GM23248 (cell line): ENCODE data around the gene PDPK1. TPM values are rescaled to one million over a fixed set of nuclear protein-coding genes. Genes with fewer than 3 reads are reported as not detected.

Source experiments
- DNase-seq: peaks from one replicate; pipeline ENCODE4 v3.0.0-alpha.2; 2015
- H2AFZ ChIP-seq: fragments of 200-600 bp; sonication (generic); 2 replicates; pipeline ENCODE4 v1.6.1; 2016; ENCODE audit warnings: antibody characterized with exemption
- H3F3A ChIP-seq: fragments of 200-600 bp; sonication (generic); 2 replicates; pipeline ENCODE4 v1.6.1; 2016; ENCODE audit warnings: mild to moderate bottlenecking, antibody characterized with exemption, mixed run types; ENCODE audit not compliant: insufficient read depth
- H3K27ac ChIP-seq: fragments of 200-600 bp; sonication (generic); 2 replicates; pipeline ENCODE4 v1.5.1; 2016; ENCODE audit warnings: mild to moderate bottlenecking
- H3K27me3 ChIP-seq: fragments of 200-600 bp; sonication (generic); replicated peaks from 2 replicates; pipeline ENCODE4 v1.6.1; 2016; ENCODE audit warnings: mild to moderate bottlenecking; ENCODE audit not compliant: insufficient read depth
- H3K36me3 ChIP-seq: fragments of 200-600 bp; sonication (generic); 2 replicates; pipeline ENCODE4 v1.6.1; 2016; ENCODE audit warnings: low read depth, mild to moderate bottlenecking
- H3K4me1 ChIP-seq: fragments of 200-600 bp; sonication (generic); 2 replicates; pipeline ENCODE4 v1.6.1; 2016; ENCODE audit warnings: mild to moderate bottlenecking; ENCODE audit not compliant: insufficient read depth
- H3K4me2 ChIP-seq: fragments of 200-600 bp; sonication (generic); one replicate; pipeline ENCODE4 v1.6.1; 2016; ENCODE audit warnings: mild to moderate bottlenecking; ENCODE audit not compliant: unreplicated experiment
- H3K4me3 ChIP-seq: fragments of 200-600 bp; sonication (generic); 2 replicates; pipeline ENCODE4 v1.5.1; 2016; ENCODE audit warnings: mild to moderate bottlenecking
- H3K79me2 ChIP-seq: fragments of 200-600 bp; sonication (generic); 2 replicates; pipeline ENCODE4 v1.6.1; 2016; ENCODE audit warnings: mild to moderate bottlenecking; ENCODE audit not compliant: insufficient read depth
- H3K9ac ChIP-seq: fragments of 200-600 bp; sonication (generic); 2 replicates; pipeline ENCODE4 v1.6.1; 2016; ENCODE audit warnings: mild to moderate bottlenecking
- H3K9me2 ChIP-seq: fragments of 200-600 bp; sonication (generic); 2 replicates; pipeline ENCODE4 v1.6.1; 2016; ENCODE audit warnings: mixed run types, mild to moderate bottlenecking, moderate library complexity; ENCODE audit not compliant: insufficient read depth
- H3K9me3 ChIP-seq: fragments of 200-600 bp; sonication (generic); one replicate; pipeline ENCODE4 v1.6.1; 2017; ENCODE audit warnings: low read depth
- H4K20me1 ChIP-seq: fragments of 200-600 bp; sonication (generic); 2 replicates; pipeline ENCODE4 v1.6.0; 2016; ENCODE audit not compliant: insufficient read depth
- EZH2 ChIP-seq: fragments of 200-600 bp; sonication (generic); IDR thresholded peaks from 2 replicates; pipeline ENCODE4 v1.6.1; 2018; ENCODE audit warnings: antibody characterized with exemption, mild to moderate bottlenecking; ENCODE audit not compliant: insufficient read depth, poor library complexity, severe bottlenecking
- EZH2phosphoT487 ChIP-seq: fragments of 200-600 bp; sonication (generic); IDR thresholded peaks from 2 replicates; pipeline ENCODE4 v1.6.1; 2018; ENCODE audit warnings: antibody characterized with exemption, moderate library complexity, mild to moderate bottlenecking, low read depth; ENCODE audit not compliant: insufficient read depth
- WGBS, 2 experiments: methylation state at CpG; one replicate each; pipeline ENCODE4 v1.1.6; 2015 to 2017; ENCODE audit warnings: low lambda C conversion rate in 2 of 2, low coverage in 1 of 2; ENCODE audit errors: missing lambda C conversion rate in 2 of 2; 5-methylcytosine and 5-hydroxymethylcytosine counted together
- in situ Hi-C: fragments of 300-500 bp; cut with MboI; formaldehyde crosslinking; loops from 2 replicates; pipeline ENCODE4 v1.15.0; 2020
- polyA plus RNA-seq: library from polyadenylated mRNA; unstranded; fragments of >200 nt; fragmentation: Nextera tagmentation; extraction: Ambion mirVana; gene quantifications from 2 replicates; pipeline ENCODE4 v1.2.1, GENCODE V29; 2016
- total RNA-seq: library from RNA; depleted of rRNA; stranded (reverse); fragments of >200 nt; shearing (Covaris generic); gene quantifications from 2 replicates; pipeline ENCODE4 v1.2.3, GENCODE V29; 2014

The PDPK1 gene
- total and polyA plus RNA-seq, 2 experiments from 2014 or later: 21.6 to 28.1 TPM

DNA sequence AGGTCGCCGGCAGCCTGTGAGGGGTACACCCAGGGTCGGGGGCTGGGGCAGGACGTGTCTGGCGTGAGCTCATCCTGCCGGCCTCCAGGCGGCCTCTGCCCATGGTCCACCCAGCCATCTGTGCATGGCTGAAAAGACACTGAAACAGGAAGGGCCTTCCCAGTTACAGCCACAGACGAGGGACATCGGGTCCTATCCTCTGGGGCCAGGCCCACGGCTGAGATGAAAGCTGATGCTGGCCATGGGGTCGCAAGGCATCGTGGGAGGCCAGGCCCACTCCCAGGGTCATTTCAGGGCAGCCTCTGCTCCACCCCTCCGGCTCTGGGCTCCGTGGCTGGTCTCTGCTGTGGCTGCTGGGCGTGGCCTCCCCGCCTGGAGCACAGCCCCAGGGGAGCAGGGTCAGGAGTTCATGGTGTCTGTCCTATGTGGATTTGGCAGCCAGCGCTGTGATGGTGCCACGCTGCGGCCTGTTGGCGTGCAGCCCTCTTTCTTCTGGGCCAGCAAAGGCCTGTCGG is 40.6 kb upstream of the PDPK1 start:
- H3K27ac ChIP-seq: no peak overlapping the region
- TF ChIP-seq EZH2phosphoT487 (no peak), EZH2 (no peak)
- no peak overlapping the region for H2AFZ ChIP-seq
- H3K36me3 ChIP-seq: no peaks in the 10 kb centered on the region
- no peaks in the 10 kb centered on the region for H3K9me2 ChIP-seq
- no peak overlapping the region for H3K4me2 ChIP-seq
- H3K9ac ChIP-seq: no peak overlapping the region
- peak; percentile 55 for DNase-seq
- WGBS, 2 experiments: 32 to 35% methylated on average over 21 of the region's 21 CpGs
- H3K4me1 ChIP-seq: peaks cover 6% of the 10 kb centered on the region; the same call in 1 of the 2 replicates
- in situ Hi-C loops: no loop called here
- H3K79me2 ChIP-seq: no peaks in the 10 kb centered on the region; the same call in 1 of the 2 replicates
- no peaks in the 10 kb centered on the region for H4K20me1 ChIP-seq
- no peaks in the 10 kb centered on the region for H3F3A ChIP-seq
- H3K9me3 ChIP-seq: no peaks in the 10 kb centered on the region
- no peaks in the 10 kb centered on the region for H3K27me3 ChIP-seq
- H3K4me3 ChIP-seq: no peak overlapping the region

DNA sequence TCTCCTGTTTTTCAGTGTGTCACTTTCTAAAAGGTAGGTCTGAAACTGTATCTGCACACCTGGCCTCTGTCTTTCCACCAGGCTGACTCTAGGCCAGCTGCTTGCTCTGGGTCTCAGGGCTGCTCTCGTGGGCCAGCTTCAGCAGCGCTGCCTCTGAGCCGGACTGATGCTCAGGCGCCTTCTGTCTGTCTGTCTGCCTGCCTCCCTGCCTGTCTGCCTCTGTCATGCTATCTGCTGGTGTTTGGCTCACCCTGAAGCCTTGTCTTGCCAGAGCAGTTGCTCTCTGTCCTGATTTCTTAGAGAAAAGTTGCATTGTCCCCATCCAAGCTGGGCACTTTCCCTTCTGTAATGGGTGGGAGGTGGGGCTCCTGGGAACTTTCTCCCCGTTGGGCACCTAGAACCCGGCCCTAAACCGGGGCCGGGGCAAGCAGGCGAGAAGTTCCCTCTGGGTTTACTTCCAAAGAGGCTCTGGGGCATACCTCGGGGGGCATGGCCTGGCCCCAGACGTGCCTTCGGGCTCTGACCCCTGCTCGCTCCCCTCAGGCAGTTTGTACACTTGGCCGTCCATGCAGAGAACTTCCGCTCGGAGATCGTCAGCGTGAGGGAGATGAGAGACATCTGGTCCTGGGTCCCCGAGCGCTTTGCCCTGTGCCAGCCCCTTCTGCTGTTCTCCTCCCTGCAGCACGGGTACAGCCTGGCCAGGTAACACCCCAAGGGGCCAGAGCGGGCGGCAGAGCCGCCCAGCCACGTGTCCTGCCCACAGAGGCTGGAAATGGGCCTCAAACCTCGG is 39.9 kb upstream of the PDPK1 start:
- no peaks in the 10 kb centered on the region for H3K36me3 ChIP-seq
- H3K4me1 ChIP-seq: peaks cover 8% of the 10 kb centered on the region
- no peak overlapping the region for H3K27ac ChIP-seq
- in situ Hi-C loops: no loop called here
- no peak for DNase-seq
- 86 to 87% methylated on average over 26 of the region's 26 CpGs for WGBS, 2 experiments
- no peaks in the 10 kb centered on the region for H4K20me1 ChIP-seq
- H3K4me2 ChIP-seq: no peak overlapping the region
- no peak overlapping the region for H3K4me3 ChIP-seq
- no peaks in the 10 kb centered on the region for H3F3A ChIP-seq
- H3K9me3 ChIP-seq: no peaks in the 10 kb centered on the region
- H3K9me2 ChIP-seq: no peaks in the 10 kb centered on the region
- no peak overlapping the region for H2AFZ ChIP-seq
- H3K79me2 ChIP-seq: no peaks in the 10 kb centered on the region; the same call in 1 of the 2 replicates
- no peak overlapping the region for H3K9ac ChIP-seq
- TF ChIP-seq EZH2 (no peak), EZH2phosphoT487 (no peak)
- H3K27me3 ChIP-seq: no peaks in the 10 kb centered on the region

DNA sequence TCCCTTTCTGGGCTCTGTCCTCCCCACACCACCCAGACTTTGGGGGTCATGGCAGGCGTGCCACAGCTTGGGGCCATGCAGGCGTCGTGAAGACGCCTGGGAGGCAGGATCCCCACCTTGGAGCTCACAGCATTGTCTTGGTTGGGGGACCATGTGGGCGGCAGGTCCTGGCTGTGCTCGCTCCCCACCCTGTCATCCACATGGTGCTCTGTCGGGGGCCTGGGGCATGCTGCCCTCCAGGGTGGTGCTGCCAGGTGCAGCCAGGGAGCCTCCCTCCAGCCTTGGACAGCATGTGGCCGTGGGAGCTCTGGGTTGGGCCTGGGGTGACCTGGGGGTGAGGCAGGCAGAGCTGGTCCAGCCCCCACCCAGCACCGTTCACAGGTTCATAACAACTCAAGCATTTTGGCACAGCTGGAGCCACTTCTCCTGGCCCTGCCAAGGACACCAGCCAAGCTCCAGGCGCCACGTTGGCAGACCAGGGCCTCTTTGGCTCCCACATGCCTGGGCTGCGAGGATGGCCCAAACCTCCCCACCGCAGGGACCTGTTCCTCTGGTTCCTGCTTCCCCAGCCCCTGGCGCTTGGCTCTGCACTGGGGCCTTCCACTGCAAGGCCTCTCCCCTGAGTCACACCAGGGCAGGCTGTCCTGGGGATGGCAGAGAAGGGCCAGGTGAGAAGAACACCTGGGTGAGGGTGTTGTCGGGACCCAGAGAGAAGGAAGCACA is 39.1 kb upstream of the PDPK1 start:
- Histone ChIP-seq H3K36me3 (no peaks in the 10 kb centered on the region), H3F3A (no peaks in the 10 kb centered on the region), H4K20me1 (no peaks in the 10 kb centered on the region), H3K9me2 (no peaks in the 10 kb centered on the region), H2AFZ (no peak overlapping the region), H3K9ac (no peak overlapping the region), H3K4me2 (no peak overlapping the region), H3K27ac (no peak overlapping the region), H3K4me1 (peaks cover 11% of the 10 kb centered on the region), H3K27me3 (no peaks in the 10 kb centered on the region), H3K4me3 (no peak overlapping the region), H3K9me3 (no peaks in the 10 kb centered on the region), H3K79me2 (no peaks in the 10 kb centered on the region; the same call in 1 of the 2 replicates)
- in situ Hi-C loops: no loop called here
- no peak for DNase-seq
- WGBS, 2 experiments: 84% methylated on average over 14 to 15 of the region's 15 CpGs
- TF ChIP-seq EZH2 (no peak), EZH2phosphoT487 (no peak)

DNA sequence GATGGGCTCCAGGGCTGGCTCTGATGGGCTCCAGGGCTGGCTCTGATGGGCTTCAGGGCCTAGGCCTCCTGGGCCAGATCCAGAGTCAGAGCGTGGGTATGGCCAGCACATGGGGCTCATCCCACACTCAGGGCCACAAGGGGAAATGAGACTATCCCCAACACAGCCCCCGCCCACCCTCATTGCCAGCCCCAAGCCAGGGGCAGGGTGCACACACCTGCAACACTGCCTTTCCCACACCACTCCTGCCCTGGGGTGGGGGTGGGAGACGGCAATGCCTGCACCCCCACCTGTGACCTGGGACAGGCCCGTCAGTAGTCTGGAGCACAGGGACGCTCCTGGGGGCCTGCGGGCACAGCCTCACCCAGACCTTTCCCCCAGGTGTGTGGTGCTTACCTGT is 38.4 kb upstream of the PDPK1 start:
- Histone ChIP-seq H3K4me3 (no peak overlapping the region), H3K27me3 (no peaks in the 10 kb centered on the region), H3K27ac (no peak overlapping the region), H3K9me3 (no peaks in the 10 kb centered on the region), H3K79me2 (no peaks in the 10 kb centered on the region; the same call in 1 of the 2 replicates), H3K4me2 (no peak overlapping the region), H3K36me3 (no peaks in the 10 kb centered on the region), H3K9me2 (no peaks in the 10 kb centered on the region), H3K4me1 (peaks cover 11% of the 10 kb centered on the region), H4K20me1 (no peaks in the 10 kb centered on the region), H3K9ac (no peak overlapping the region), H3F3A (no peaks in the 10 kb centered on the region), H2AFZ (no peak overlapping the region)
- in situ Hi-C loops: no loop called here
- DNase-seq: no peak
- WGBS, 2 experiments: 94 to 98% methylated on average over 5 to 6 of the region's 6 CpGs
- TF ChIP-seq EZH2phosphoT487 (no peak), EZH2 (no peak)
